Keratinocyte (primary cell): ENCODE results near the gene CACNA2D2. TPM values are rescaled to one million over a fixed set of nuclear protein-coding genes. Genes with fewer than 3 reads are reported as not detected.

ENCODE experiments used
- DNase-seq: peaks from one replicate; pipeline ENCODE4 v3.0.0-alpha.2; 2011; ENCODE audit warnings: low read depth, missing footprints, low spot score
- FAIRE-seq: peaks from 2 replicates; lab custom pipeline; 2011; peaks lifted over from hg19 to GRCh38; lab: Jason Lieb, UNC
- H2AFZ ChIP-seq: 2 replicates; pipeline ENCODE4 v1.6.0; 2012; ENCODE audit warnings: low read length, control low read depth, inconsistent platforms; ENCODE audit not compliant: control insufficient read depth
- H3K27ac ChIP-seq: 2 replicates; pipeline ENCODE4 v1.5.1; 2011; ENCODE audit warnings: low read length; ENCODE audit not compliant: control insufficient read depth, insufficient read depth
- H3K27me3 ChIP-seq: 3 replicates; pipeline ENCODE4 v1.6.0; 2011; ENCODE audit warnings: low read length; ENCODE audit not compliant: control insufficient read depth, insufficient read depth; ENCODE audit errors: extremely low read depth
- H3K36me3 ChIP-seq, 2 experiments: 2 replicates in 1 of 2; 3 replicates in 1 of 2; pipeline ENCODE4 v1.5.1; 2011; ENCODE audit warnings: low read length in 2 of 2, mild to moderate bottlenecking in 1 of 2; ENCODE audit not compliant: control insufficient read depth in 2 of 2, insufficient read depth in 2 of 2; ENCODE audit errors: extremely low read depth in 1 of 2
- H3K4me1 ChIP-seq: 3 replicates; pipeline ENCODE4 v1.5.1; 2011; ENCODE audit warnings: low read length; ENCODE audit not compliant: control insufficient read depth, insufficient read depth; ENCODE audit errors: extremely low read depth
- H3K4me2 ChIP-seq: 3 replicates; pipeline ENCODE4 v1.6.0; 2011; ENCODE audit warnings: low read depth, low read length; ENCODE audit not compliant: control insufficient read depth, insufficient read depth; ENCODE audit errors: extremely low read depth
- H3K4me3 ChIP-seq, 3 experiments: fragments of 200-600 bp in 1 of 3; sonication (generic) in 1 of 3; 2 replicates in 2 of 3; 3 replicates in 1 of 3; pipeline ENCODE4 v1.5.1; 2011 to 2016; ENCODE audit warnings: low read length in 3 of 3, mild to moderate bottlenecking in 3 of 3, control low read depth in 2 of 3, inconsistent platforms in 1 of 3, low read depth in 1 of 3, mixed read lengths in 1 of 3, mixed run types in 1 of 3, moderate library complexity in 1 of 3; ENCODE audit not compliant: control insufficient read depth in 2 of 3, insufficient read depth in 2 of 3; ENCODE audit errors: extremely low read depth in 1 of 3
- H3K79me2 ChIP-seq: 2 replicates; pipeline ENCODE4 v1.6.0; 2012; ENCODE audit warnings: low read length; ENCODE audit not compliant: control insufficient read depth, insufficient read depth
- H3K9ac ChIP-seq: 3 replicates; pipeline ENCODE4 v1.6.0; 2011; ENCODE audit warnings: low read length; ENCODE audit not compliant: control insufficient read depth, insufficient read depth; ENCODE audit errors: extremely low read depth
- H3K9me1 ChIP-seq: 3 replicates; pipeline ENCODE4 v1.6.0; 2011; ENCODE audit warnings: low read length; ENCODE audit not compliant: control insufficient read depth, insufficient read depth; ENCODE audit errors: extremely low read depth
- H3K9me3 ChIP-seq: 2 replicates; pipeline ENCODE4 v1.5.1; 2012; ENCODE audit warnings: low read depth, low read length; ENCODE audit not compliant: control insufficient read depth
- H4K20me1 ChIP-seq: 3 replicates; pipeline ENCODE4 v1.6.0; 2011; ENCODE audit warnings: low read length; ENCODE audit not compliant: control insufficient read depth, insufficient read depth; ENCODE audit errors: extremely low read depth
- EZH2 ChIP-seq: IDR thresholded peaks from one replicate; pipeline ENCODE4 v1.6.1; 2012; ENCODE audit warnings: inconsistent platforms, mild to moderate bottlenecking, low read length, moderate library complexity
- dilution Hi-C: fragments of 300-500 bp; cut with MboI; formaldehyde crosslinking; loops from one replicate; pipeline ENCODE4 v1.7.0; 2020; ENCODE audit warnings: low sequenced_read_pairs; ENCODE audit not compliant: extremely low pct_ligation_motif_present
- polyA plus RNA-seq, 5 experiments: library from polyadenylated mRNA; depleted of rRNA in 3 of 5; stranded (reverse) in 3 of 5; stranded (forward) in 1 of 5; unstranded in 1 of 5; fragments of >200 nt; gene quantifications; 1 replicate in 1 of 5; 2 replicates in 3 of 5; 3 replicates in 1 of 5; pipeline versions ENCODE4 v1.2.1 to v1.2.3, GENCODE V29; 2011 to 2012; ENCODE audit warnings: missing spikeins in 2 of 5, low read depth in 1 of 5, low replicate concordance in 1 of 5
- TF ChIP-seq, protein P1 (sequence below), 3 experiments: IDR thresholded peaks in 1 of 3; conservative IDR thresholded peaks in 1 of 3; optimal IDR thresholded peaks in 1 of 3; 2 replicates in 2 of 3; 3 replicates in 1 of 3; pipeline versions ENCODE3 to v1.5.1; 2011; ENCODE audit warnings: low read length in 3 of 3, mild to moderate bottlenecking in 3 of 3, moderate library complexity in 2 of 3, control low read depth in 1 of 3, inconsistent platforms in 1 of 3; ENCODE audit not compliant: insufficient read depth in 2 of 3; ENCODE audit errors: extremely low read depth in 1 of 3

The CACNA2D2 gene
- polyA plus RNA-seq, 1 donor (not counting 4 experiments of a cell fraction or from before 2014, with no cell fraction given), result 0.04 TPM

DNA sequence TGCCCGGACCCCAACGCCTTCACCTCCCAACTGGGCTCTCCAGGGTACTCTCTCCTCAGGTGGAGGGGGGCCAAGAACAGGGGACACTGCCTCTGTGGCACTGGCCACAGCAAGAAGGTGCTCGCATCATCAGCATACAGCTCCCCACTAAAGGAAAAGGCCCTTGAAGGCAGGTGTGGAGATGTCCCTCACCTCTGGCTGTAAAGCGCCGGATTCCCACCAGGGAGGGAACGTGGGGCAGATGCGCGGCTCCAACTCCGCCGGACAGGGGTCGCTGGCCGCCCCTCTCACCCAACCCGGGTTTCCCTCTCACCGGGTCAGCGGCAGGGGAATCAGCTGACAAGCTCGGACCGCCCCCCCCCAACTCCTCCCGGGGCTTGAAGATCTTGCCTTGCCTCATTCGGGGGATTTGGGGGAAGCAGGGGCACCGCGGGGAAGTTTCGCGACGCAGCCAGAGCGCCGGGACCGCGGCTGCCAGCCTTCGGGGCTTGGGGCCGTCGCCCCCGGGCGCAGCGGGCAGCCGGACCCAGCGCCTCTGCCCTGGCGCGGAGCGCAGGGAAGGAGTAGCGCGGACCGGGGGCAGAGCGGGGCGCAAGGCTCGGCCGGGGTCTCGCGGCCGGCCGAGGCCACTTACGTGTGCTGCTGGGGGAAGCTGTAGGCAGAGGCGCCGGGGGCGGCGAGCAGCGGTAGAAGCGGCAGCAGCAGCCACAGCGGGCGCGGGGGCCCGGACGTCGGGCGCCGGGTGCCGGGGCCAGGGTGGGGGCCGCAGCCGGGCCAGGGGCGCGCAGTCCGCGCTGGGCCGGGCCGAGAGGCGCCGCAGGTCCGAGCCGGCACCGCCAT lies 630 bp downstream of the CACNA2D2 start:
- dilution Hi-C loops, result no loop called here
- H3K9ac ChIP-seq, result no peak overlapping the region
- H3K27me3 ChIP-seq, result peaks cover 43% of the 10 kb centered on the region
- H3K4me3 ChIP-seq, result no peak overlapping the region
- H3K4me2 ChIP-seq, result peak overlapping the region; percentile 27
- no peak for DNase-seq
- no peaks in the 10 kb centered on the region for H3K9me3 ChIP-seq
- H2AFZ ChIP-seq, result no peak overlapping the region
- FAIRE-seq, result no peak
- H3K79me2 ChIP-seq, result no peaks in the 10 kb centered on the region
- no peak overlapping the region for H3K27ac ChIP-seq
- no peaks in the 10 kb centered on the region for H4K20me1 ChIP-seq
- no peaks in the 10 kb centered on the region for H3K36me3 ChIP-seq
- no peaks in the 10 kb centered on the region for H3K4me1 ChIP-seq
- peak; percentile 98 for TF ChIP-seq EZH2
- TF ChIP-seq, protein P1, sequence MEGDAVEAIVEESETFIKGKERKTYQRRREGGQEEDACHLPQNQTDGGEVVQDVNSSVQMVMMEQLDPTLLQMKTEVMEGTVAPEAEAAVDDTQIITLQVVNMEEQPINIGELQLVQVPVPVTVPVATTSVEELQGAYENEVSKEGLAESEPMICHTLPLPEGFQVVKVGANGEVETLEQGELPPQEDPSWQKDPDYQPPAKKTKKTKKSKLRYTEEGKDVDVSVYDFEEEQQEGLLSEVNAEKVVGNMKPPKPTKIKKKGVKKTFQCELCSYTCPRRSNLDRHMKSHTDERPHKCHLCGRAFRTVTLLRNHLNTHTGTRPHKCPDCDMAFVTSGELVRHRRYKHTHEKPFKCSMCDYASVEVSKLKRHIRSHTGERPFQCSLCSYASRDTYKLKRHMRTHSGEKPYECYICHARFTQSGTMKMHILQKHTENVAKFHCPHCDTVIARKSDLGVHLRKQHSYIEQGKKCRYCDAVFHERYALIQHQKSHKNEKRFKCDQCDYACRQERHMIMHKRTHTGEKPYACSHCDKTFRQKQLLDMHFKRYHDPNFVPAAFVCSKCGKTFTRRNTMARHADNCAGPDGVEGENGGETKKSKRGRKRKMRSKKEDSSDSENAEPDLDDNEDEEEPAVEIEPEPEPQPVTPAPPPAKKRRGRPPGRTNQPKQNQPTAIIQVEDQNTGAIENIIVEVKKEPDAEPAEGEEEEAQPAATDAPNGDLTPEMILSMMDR (optimal IDR thresholded peaks at IDR 0.05 in 1 of 3, IDR thresholded peaks at IDR 0.05 in 1 of 3, conservative IDR thresholded peaks at IDR 0.05 in 1 of 3; ENCODE audit: extremely low read depth in 1 of 3, insufficient read depth in 2 of 3, low read length in 3 of 3), result no peak
- H3K9me1 ChIP-seq, result no peaks in the 10 kb centered on the region

DNA sequence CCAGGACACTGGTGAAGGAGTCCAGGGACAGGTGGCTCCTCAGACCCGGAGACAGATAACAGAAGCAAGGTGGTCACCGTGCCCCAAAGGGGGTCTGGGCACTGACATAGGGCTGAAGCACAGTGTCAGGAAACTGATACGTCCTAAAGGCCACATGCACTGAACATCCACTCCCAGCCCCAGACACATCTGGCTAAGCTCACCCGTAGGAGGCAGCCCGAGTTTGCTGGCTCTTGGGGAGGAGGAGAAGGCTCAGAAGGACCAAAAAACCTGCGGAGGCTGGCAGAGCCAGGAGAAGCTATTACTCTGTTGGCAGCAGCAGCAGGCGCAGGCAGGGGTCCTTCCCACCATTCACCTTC lies 1.2 kb downstream of the CACNA2D2 start:
- TF ChIP-seq EZH2, result no peak
- TF ChIP-seq, protein P1 (optimal IDR thresholded peaks at IDR 0.05 in 1 of 3, IDR thresholded peaks at IDR 0.05 in 1 of 3, conservative IDR thresholded peaks at IDR 0.05 in 1 of 3; ENCODE audit: extremely low read depth in 1 of 3, insufficient read depth in 2 of 3, low read length in 3 of 3), result no peak
- Histone ChIP-seq H3K36me3 (no peaks in the 10 kb centered on the region), H3K9me3 (no peaks in the 10 kb centered on the region), H2AFZ (no peak overlapping the region), H4K20me1 (no peaks in the 10 kb centered on the region), H3K27ac (no peak overlapping the region), H3K27me3 (peaks cover 46% of the 10 kb centered on the region), H3K4me3 (no peak overlapping the region), H3K4me2 (no peak overlapping the region), H3K79me2 (no peaks in the 10 kb centered on the region), H3K9me1 (no peaks in the 10 kb centered on the region), H3K4me1 (no peaks in the 10 kb centered on the region), H3K9ac (no peak overlapping the region)
- DNase-seq, result no peak
- FAIRE-seq, result no peak
- dilution Hi-C loops, result no loop called here
